Thyroid gland (tissue), 4 donors: ENCODE measurements around the gene NXPH4. TPM values are rescaled to one million over a fixed set of nuclear protein-coding genes. Genes with fewer than 3 reads are reported as not detected.
A peak's percentile ranks its signal among the peaks of the same experiment; 100 is the strongest.

Experiments
- DNase-seq, 2 donors: peaks; one replicate each; pipeline ENCODE4 v3.0.0-alpha.2; 2019
- H3K27ac ChIP-seq, 3 donors: fragments of 200-600 bp; sonication (generic); 1 replicate in 2 of 3; 2 replicates in 1 of 3; pipeline ENCODE4 v1.5.1; 2016 to 2019; ENCODE audit warnings: mild to moderate bottlenecking in 1 of 3, moderate library complexity in 1 of 3
- H3K27me3 ChIP-seq: fragments of 200-600 bp; sonication (generic); one replicate; pipeline ENCODE4 v1.5.1; 2019
- H3K36me3 ChIP-seq, 2 donors: fragments of 200-600 bp; sonication (generic); one replicate each; pipeline ENCODE4 v1.5.1; 2016 to 2019
- H3K4me1 ChIP-seq, 2 donors: fragments of 200-600 bp; sonication (generic); one replicate each; pipeline ENCODE4 v1.5.1; 2017 to 2019
- H3K4me3 ChIP-seq, 3 donors: fragments of 200-600 bp; sonication (generic); replicated peaks in 1 of 3; 1 replicate in 2 of 3; 2 replicates in 1 of 3; pipeline ENCODE4 v1.5.1; 2016; ENCODE audit warnings: mild to moderate bottlenecking in 1 of 3
- H3K9me3 ChIP-seq: fragments of 200-600 bp; sonication (generic); one replicate; pipeline ENCODE4 v1.5.1; 2017
- CTCF ChIP-seq, 6 experiments: fragments of 200-600 bp in 3 of 6; fragments of 450-650 bp in 3 of 6; sonication (generic) in 3 of 6; IDR thresholded peaks; one replicate each; pipeline ENCODE4 v1.5.1; 2016 to 2019; ENCODE audit warnings: antibody characterized with exemption in 6 of 6, mild to moderate bottlenecking in 2 of 6, inconsistent platforms in 1 of 6, moderate library complexity in 1 of 6
- POLR2A ChIP-seq, 2 donors: fragments of 450-650 bp; IDR thresholded peaks; one replicate each; pipeline ENCODE4 v1.6.1; 2017; ENCODE audit warnings: antibody characterized with exemption in 2 of 2, mild to moderate bottlenecking in 2 of 2, moderate library complexity in 1 of 2
- WGBS, 2 donors: methylation state at CpG; one replicate each; pipeline ENCODE4 v1.1.5; 2017; 5-methylcytosine and 5-hydroxymethylcytosine counted together
- intact Hi-C: fragments of 100-400 bp; cut with DNase I; formaldehyde crosslinking; loops from one replicate; pipeline ENCODE4 v1.15.1; 2023
- total RNA-seq, 4 donors: library from RNA; depleted of rRNA; stranded (reverse); fragments of >200 nt; gene quantifications; one replicate each; pipeline ENCODE4 v1.2.3, GENCODE V29; 2016

Gene NXPH4
- total RNA-seq, 4 donors from 2014 or later, result 0.27 TPM; not detected in 3

DNA sequence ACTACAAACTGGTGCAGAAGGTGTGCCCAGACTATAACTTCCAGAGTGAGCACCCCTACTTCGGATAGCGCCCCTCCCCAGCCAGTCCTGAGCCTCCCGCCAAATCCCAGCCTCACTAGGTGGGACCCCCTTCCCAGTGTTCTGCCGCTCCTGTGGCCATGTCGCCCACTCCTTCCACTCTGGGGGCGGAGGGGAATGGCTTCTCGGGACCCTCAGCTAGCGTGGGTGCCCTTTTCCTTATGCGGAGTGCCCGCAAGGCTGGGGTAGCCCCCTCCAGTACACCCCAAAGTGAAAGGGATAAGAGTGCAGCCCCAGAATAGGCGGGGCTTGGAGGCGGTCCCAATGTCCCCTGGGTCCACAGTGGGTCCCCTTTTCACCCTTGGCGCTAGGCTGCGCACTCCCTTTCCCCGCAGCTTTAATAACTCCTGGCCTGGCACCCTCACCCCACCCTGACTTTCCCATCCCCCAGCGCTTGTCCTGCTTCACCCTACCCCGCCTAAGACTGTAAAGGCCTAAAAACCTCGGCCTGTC lies 9.2 kb downstream of the NXPH4 start:
- 33% methylated on average over 13 to 18 of the region's 18 CpGs for WGBS, 2 donors
- TF ChIP-seq CTCF (IDR thresholded peaks at IDR 0.05) (no peak), POLR2A (IDR thresholded peaks at IDR 0.05) (no peak)
- H3K4me3 ChIP-seq, result no peak overlapping the region
- H3K27ac ChIP-seq, result no peak overlapping the region
- H3K27me3 ChIP-seq, result peaks cover 32% of the 10 kb centered on the region
- H3K4me1 ChIP-seq, result peaks cover 9 to 40% of the 10 kb centered on the region in 2 donors
- intact Hi-C loops, result no loop called here
- no peaks in the 10 kb centered on the region for H3K9me3 ChIP-seq
- DNase-seq, result no peak
- H3K36me3 ChIP-seq, result no peaks in the 10 kb centered on the region

GRCh38 chr12:57226588-57227314 lies 10.2 kb downstream of the NXPH4 start:
- intact Hi-C loops, result no loop called here
- no peak for DNase-seq
- Histone ChIP-seq H3K9me3 (no peaks in the 10 kb centered on the region), H3K27ac (no peak overlapping the region), H3K4me1 (peaks cover 10 to 43% of the 10 kb centered on the region in 2 donors), H3K4me3 (no peak overlapping the region), H3K36me3 (no peaks in the 10 kb centered on the region), H3K27me3 (peaks cover 22% of the 10 kb centered on the region)
- 13 to 15% methylated on average over 26 to 34 of the region's 35 CpGs for WGBS, 2 donors
- TF ChIP-seq CTCF (IDR thresholded peaks at IDR 0.05) (no peak), POLR2A (IDR thresholded peaks at IDR 0.05) (no peak)

DNA sequence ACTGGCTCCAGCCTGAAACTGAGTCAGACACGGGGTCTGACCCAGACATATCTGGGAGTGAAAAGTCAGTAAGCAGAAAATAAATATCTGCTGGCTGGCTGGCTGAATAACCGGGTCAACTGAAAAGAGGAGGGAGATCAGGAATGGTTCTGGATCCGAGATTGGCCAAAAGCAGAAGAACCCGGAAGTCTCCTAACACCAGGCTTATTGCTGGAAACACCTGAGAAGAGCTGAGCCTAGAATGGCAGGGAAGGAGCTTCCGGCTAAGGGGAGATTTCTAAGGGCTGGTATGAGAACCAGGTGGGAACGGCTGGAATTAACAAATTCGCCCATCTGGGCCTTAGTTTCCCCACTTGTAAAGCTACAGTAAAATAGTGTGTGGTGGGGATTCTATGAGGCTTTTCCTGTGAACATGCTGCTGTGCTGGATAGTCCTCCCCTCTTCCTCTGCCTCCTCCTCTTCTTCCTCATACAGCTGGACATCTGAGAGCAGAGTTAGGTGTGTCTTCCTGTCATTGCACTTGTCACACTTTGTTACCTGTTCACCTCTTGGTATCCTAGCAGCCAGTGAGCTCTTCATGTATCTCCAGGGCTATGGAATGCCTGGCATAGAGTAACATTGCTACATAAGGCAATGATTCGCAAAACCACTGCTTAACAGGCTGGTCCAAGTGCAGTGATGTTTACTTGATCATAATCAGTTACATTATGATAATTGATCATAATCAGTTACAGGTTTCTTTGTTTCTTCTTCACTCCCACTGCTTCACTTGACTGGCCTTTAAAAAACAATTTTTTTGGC lies 10.9 kb downstream of the NXPH4 start:
- Histone ChIP-seq H3K9me3 (no peaks in the 10 kb centered on the region), H3K4me1 (peaks cover 10 to 43% of the 10 kb centered on the region in 2 donors), H3K27ac (no peak overlapping the region), H3K4me3 (no peak overlapping the region), H3K36me3 (peaks cover 5 to 6% of the 10 kb centered on the region in 2 donors), H3K27me3 (peaks cover 16% of the 10 kb centered on the region)
- TF ChIP-seq CTCF (IDR thresholded peaks at IDR 0.05), result no peak
- no peak for TF ChIP-seq POLR2A (IDR thresholded peaks at IDR 0.05)
- intact Hi-C loops, result no loop called here
- DNase-seq, result no peak
- 52 to 55% methylated on average over 7 of the region's 8 CpGs for WGBS, 2 donors

DNA sequence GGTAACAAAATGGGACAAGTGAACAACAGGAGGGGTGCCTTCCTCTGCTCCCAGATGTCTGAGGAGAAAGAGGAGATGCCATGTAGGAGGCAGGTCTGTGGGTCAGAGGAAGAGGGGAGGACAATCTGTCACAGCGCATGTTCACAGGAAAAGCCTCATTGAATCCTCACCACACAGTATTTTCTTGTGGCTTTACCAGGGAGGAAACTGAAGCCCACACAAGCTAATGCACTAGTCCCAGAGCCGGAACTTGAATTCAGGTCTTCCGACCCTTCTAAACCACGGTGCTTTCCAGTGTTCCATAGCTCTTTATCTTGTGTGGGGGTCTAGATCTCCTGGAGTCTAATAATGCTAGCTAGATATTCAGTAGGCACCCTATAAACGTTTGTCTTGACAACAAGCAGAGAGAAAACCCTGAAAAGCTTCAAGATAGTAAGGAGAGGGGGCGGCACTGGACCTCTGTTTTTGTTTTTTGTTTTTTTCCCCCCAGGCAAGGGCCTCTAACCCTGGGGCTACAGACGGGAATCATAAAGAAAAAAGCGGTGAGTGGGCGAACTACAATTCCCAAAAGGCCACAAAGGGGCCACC lies 12.5 kb downstream of the NXPH4 start:
- H3K9me3 ChIP-seq, result no peaks in the 10 kb centered on the region
- peak in 3 of 6 experiments; percentile 18 to 36 (median 22) for TF ChIP-seq CTCF (IDR thresholded peaks at IDR 0.05)
- TF ChIP-seq POLR2A (IDR thresholded peaks at IDR 0.05), result no peak
- intact Hi-C loops, result no loop called here
- H3K4me1 ChIP-seq, result peaks cover 10 to 43% of the 10 kb centered on the region in 2 donors
- peaks cover 21 to 22% of the 10 kb centered on the region in 2 donors for H3K36me3 ChIP-seq
- H3K27ac ChIP-seq, result peak overlapping the region in 1 of 3 donors; percentile 32
- H3K4me3 ChIP-seq, result peak overlapping the region in 1 of 3 donors; percentile 60
- peaks cover 9% of the 10 kb centered on the region for H3K27me3 ChIP-seq
- no peak for DNase-seq
- WGBS, 2 donors, result 12 to 16% methylated on average over 9 of the region's 9 CpGs
